GM19025 (cell line): ENCODE results near the gene ABHD12.

ENCODE experiments used
- ATAC-seq: cut with Tn5 transposase; IDR thresholded peaks from one replicate; pipeline ENCODE4 v1.9.1; 2021; ENCODE audit warnings: mild to moderate bottlenecking, low read depth, moderate library complexity; ENCODE audit not compliant: unreplicated experiment

ABHD12 gene

GRCh38 chr20:25309395-25310267 lies 81.0 kb downstream of the ABHD12 start:
- ATAC-seq = no peak

DNA sequence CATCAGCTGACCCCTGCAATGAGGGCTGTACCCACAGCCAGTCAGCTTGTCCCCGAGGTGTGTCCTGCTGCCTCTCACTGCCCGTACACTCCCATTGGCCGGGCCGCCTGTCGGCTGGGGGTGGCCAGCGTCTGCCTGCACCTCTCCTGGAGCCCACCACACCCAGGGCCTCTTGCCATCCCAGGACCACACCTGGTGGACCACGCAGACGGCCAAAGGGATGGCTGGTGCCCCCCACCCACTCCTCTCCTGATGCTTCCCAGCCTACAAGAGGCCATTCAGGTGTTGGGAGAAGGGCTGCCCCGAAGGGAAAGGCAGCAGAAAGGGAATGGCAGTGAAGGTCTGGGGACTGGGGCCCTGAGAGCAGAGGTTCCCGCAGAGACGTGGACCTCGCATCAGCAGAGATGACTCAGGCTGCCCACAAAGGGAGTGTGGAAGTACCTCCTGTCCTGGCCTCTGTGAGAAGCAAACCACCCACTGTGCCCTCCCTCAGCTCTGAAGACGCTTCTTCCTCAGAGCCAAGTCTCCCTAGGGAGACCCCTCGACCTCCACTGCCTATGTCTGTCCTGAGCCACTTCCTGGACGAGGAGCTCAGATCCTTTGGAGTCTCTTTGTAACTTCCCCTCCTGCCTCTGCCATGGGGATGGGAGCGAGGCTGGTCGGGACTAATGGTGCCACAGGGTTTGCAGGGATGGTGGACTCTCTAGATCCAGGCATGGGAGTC lies 81.8 kb downstream of the ABHD12 start:
- ATAC-seq = no peak

DNA sequence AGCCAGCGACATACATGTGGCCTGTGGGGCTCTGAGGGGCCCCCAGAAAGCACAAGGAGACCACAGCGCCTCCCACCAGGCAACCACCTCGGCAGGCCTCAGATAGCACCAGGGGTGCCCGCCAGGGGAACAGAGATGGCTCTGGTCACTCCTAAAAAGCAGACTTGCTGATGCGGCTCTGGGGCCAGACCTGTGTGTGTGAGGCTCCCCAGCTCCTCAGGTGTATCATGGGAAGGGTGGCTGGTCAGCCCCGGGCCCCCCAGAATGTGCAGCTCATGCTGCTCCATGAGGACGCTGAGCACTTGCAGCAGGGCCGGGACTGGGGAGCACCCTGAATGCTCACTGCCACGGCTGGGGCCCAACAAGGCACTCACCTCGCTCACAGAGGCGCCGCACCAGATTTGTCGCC lies 82.5 kb downstream of the ABHD12 start:
- ATAC-seq = no peak

- no peak for ATAC-seq
Observed at GRCh38 chr20:25306991-25307903, 83.4 kb downstream of the ABHD12 start.

- no peak for ATAC-seq
Observed at GRCh38 chr20:25304025-25304549, 86.5 kb downstream of the ABHD12 start.

DNA sequence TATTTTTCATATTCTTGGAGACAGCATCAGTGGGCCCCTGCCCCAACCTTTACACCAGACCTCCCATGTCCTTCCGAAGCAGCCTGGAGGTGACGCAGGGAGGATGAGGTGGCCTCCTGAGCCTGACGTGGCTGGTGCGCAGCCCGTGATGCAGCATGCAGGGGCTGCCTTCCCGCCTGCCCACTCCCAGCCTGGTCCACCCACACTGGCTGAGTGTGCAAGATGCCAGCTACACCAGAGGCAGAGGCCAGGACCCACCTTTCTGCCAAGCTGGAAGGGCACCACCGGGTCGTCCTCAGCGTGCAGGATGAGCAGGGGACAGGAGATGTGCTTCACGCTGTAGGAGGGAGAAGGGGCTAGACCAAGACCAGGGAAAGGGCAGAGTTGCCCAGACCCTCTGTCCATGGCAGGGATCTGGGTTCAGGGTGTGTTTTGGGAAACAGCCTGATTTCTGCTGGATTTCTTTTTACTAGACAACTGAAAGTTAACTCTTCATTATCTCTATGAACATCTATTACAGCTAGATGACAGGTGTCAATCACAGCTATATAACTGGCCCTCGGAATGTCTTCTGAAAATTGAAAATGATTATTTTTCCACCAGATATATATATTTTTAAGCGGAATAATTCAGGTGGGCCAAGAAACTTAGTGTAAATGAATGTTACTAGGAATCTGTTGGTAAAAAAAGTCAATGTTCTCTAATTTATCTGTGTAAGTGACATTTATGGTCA lies 87.2 kb downstream of the ABHD12 start:
- no peak for ATAC-seq

GRCh38 chr20:25302596-25302995 lies 88.0 kb downstream of the ABHD12 start:
- no peak for ATAC-seq

- ATAC-seq = no peak
Observed at GRCh38 chr20:25301357-25301920, 89.2 kb downstream of the ABHD12 start.

DNA sequence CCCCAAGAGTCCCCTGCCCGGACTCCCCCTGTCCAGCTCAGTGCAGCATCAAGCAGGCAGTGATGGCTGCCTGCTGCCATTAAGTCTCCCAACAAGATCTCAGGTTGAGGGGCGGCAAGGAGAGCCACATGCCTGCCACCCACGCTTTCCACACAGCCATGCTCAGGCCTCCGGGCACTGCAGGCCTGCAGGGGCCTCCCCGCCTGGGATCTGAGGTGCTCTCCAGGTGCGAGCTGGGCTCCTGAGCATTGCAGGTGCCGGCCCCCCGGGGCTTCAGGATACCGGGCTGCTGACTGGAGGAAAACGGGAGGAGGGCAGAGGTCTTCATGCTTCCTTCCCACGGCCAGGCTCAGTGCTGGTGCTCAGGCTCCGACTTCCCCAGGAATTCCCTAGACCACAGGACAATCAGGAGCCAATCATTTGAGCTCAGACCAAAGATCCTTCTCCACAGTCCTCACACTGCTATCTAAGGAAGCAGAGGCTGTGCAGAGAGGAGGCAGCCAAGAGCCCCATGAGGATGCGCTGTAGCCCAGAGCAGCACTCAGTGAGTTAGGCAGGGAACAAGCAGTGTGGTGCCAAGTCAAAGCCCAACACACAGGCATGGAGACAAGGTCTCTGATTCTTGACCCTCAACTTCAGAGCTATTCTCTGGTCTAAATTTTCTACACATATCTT lies 90.0 kb downstream of the ABHD12 start:
- no peak for ATAC-seq

- no peak for ATAC-seq
Observed at GRCh38 chr20:25299806-25300205, 90.8 kb downstream of the ABHD12 start.

GRCh38 chr20:25297141-25297905 lies 93.3 kb downstream of the ABHD12 start:
- ATAC-seq = peak; percentile 65

DNA sequence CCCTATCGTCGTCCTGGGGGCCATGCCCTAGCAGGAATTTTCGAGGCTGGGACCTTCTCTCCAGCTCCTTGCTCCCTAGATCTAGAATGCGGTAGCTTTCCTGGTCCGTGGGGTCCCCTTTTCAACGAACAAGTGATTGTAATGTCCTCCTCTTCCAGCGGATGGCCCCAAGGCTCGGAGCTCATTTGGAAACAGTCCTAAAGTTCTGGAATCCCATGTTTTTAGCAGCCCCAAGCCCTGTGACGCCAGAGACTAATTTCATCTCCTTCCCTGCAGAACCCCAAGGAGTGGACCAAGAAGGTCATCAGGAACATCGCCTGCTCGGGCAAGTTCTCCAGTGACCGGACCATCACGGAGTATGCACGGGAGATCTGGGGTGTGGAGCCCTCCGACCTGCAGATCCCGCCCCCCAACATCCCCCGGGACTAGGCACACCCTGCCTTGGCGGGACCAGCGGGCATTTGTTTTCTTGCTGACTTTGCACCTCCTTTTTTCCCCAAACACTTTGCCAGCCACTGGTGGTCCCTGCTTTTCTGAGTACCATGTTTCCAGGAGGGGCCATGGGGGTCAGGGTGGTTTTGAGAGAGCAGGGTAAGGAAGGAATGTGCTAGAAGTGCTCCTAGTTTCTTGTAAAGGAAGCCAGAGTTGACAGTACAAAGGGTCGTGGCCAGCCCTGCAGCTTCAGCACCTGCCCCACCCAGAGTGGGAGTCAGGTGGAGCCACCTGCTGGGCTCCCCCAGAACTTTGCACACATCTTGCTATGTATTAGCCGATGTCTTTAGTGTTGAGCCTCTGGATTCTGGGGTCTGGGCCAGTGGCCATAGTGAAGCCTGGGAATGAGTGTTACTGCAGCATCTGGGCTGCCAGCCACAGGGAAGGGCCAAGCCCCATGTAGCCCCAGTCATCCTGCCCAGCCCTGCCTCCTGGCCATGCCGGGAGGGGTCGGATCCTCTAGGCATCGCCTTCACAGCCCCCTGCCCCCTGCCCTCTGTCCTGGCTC lies 94.2 kb downstream of the ABHD12 start:
- no peak for ATAC-seq

GRCh38 chr20:25295386-25296093 lies 95.1 kb downstream of the ABHD12 start:
- ATAC-seq = no peak

DNA sequence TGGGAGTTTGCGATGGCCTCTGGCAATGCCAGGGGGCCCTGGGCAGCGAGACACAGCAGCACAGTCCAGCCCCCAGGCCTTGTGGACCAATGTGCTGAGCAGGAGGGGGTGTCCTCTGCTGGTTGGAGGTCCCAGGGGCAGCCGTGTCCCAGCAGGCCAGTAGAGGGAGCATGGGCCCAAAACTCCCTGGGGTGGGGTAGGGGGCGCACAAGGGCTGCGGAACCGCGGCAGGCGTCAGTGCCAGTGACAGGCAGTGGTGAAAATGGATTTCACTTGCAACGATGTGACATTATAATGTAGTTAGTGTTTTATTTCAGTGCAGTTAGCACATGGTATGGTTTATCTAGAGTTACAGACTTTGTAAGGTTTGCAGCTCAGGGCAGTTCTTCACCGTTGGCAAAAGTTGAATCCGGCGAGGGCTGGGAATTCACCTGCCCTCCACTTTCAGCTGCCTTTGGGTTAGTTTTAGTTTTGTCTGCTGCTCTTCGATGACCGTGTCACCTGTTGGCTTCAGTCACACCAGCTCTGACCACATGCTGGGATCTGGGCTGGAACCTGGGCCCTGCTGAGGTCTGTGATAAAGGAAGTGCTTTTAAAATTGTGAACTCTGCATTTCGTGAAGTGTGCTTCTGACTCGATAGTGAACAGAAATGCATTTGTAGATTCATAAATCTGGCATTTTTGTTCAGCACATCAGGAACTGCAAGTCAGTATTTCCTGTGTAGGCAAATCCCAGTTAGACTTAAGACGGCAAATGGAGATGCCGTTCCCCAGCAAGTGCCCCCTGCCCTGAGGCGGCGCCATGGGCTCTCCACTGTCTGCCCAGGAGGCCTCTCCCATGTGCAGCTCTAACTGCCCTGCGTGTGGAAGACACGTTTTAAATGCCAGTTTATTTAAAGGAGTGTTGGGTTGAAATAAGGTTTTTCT lies 95.9 kb downstream of the ABHD12 start:
- no peak for ATAC-seq

DNA sequence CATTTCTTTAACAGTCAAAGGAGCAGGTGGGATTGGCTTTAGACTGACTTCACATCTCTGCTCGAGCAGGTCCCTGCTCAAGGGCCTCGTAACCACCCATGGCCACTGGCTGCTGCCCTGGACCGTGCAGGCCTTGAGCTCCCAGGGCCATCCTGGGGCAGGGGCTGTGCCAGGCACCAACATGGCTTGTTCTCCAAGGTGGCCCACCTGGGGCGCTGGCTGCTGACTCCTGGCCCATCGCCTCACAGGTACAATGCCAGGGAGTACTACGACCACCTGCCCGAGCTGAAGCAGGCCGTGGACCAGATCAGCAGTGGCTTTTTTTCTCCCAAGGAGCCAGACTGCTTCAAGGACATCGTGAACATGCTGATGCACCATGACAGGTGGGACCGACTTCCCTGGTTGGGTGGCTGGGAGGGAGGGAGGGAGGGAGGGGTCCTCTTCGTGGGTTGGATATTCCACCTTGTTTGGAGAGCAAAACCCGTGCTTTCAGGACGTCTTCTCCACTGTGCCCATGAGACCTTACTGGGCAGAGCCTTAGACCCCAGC lies 96.7 kb downstream of the ABHD12 start:
- no peak for ATAC-seq
